GM12874 (cell line): ENCODE data around the gene SLCO6A1.
A peak's percentile ranks its signal among the peaks of the same experiment; 100 is the strongest.

ENCODE experiments used
- TF ChIP-seq, protein P1 (sequence below): IDR thresholded peaks from 2 replicates; pipeline ENCODE4 v1.5.1; 2011; ENCODE audit warnings: low read depth, mild to moderate bottlenecking, control low read depth, low read length, moderate library complexity; ENCODE audit not compliant: insufficient read depth

SLCO6A1 gene, protein sequence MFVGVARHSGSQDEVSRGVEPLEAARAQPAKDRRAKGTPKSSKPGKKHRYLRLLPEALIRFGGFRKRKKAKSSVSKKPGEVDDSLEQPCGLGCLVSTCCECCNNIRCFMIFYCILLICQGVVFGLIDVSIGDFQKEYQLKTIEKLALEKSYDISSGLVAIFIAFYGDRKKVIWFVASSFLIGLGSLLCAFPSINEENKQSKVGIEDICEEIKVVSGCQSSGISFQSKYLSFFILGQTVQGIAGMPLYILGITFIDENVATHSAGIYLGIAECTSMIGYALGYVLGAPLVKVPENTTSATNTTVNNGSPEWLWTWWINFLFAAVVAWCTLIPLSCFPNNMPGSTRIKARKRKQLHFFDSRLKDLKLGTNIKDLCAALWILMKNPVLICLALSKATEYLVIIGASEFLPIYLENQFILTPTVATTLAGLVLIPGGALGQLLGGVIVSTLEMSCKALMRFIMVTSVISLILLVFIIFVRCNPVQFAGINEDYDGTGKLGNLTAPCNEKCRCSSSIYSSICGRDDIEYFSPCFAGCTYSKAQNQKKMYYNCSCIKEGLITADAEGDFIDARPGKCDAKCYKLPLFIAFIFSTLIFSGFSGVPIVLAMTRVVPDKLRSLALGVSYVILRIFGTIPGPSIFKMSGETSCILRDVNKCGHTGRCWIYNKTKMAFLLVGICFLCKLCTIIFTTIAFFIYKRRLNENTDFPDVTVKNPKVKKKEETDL

DNA sequence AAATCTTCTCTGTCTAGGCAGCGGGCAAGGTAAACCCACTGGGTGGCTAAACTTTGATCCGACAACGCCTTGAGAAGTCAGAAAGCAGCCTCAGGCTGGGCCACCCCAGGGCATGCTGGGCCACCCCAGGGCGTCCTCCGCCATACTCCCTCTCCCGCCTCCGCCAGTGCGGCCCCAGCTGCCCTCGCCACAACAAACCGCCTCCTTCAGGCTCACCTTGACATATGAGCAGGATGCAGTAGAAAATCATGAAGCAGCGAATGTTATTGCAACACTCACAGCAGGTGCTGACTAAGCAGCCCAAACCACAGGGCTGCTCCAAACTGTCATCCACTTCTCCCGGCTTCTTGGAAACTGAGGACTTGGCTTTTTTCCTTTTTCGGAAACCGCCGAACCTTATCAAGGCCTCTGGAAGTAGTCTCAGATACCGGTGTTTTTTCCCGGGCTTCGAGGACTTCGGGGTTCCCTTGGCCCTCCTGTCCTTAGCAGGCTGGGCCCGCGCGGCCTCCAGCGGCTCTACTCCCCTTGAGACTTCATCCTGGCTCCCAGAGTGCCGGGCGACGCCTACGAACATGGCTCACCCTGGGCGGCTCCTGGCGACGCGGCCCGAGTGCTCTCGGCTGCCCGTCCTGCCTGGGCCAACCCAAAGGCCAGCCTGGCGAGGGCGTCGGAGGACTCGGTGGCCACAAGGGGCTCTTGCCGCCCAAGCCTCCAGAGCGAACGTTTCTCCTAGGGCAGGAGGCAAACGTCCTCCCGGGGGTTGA, at the start of gene SLCO6A1:
SLCO6A1 (minus strand) TSS at position 731 of the 764 bp plus-strand sequence; CDS start at position 574, 157 bp downstream.
- TF ChIP-seq, protein P1, sequence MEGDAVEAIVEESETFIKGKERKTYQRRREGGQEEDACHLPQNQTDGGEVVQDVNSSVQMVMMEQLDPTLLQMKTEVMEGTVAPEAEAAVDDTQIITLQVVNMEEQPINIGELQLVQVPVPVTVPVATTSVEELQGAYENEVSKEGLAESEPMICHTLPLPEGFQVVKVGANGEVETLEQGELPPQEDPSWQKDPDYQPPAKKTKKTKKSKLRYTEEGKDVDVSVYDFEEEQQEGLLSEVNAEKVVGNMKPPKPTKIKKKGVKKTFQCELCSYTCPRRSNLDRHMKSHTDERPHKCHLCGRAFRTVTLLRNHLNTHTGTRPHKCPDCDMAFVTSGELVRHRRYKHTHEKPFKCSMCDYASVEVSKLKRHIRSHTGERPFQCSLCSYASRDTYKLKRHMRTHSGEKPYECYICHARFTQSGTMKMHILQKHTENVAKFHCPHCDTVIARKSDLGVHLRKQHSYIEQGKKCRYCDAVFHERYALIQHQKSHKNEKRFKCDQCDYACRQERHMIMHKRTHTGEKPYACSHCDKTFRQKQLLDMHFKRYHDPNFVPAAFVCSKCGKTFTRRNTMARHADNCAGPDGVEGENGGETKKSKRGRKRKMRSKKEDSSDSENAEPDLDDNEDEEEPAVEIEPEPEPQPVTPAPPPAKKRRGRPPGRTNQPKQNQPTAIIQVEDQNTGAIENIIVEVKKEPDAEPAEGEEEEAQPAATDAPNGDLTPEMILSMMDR = no peak

DNA sequence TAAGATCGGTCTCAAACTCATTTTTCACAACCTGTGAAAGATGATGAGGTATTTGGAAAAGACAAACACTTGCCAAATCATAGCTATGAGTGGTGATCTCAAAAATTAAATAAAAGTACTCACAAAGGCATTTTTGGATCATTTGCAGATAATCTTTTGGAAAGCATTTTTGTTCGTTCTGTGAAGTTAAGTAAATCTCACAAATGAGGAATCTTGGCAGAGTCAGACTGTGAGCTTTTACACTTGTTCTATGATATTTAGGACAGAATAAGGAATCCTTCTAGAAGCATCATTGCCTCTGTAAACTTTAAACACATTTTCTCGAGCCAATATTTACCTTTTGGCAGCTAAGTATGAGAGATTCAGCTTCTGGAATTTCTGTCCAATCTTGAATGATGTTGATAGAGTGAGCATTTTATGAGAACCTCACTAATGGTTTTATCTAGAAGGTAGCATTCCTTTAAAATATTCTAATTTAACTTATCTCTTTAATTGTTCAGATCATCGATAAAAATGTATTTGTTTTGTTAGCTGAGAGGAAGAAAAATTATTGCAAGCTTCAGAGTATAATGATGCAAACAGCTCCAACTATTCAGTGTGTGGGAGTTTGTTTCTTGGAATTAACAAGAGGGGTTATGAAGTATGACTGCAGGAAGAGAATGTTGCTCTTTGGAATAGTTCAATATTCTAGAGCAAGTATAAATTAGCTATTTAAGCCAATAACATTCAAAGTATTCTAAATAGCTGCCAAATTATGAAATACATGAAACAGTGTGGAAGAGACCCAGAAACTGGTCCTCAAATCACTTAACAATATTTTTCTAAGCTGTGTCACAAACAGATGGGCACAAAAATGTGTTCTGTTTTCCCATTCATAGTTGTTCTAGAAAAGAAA, 48.6 kb upstream of the SLCO6A1 start:
- TF ChIP-seq, protein P1 = no peak

DNA sequence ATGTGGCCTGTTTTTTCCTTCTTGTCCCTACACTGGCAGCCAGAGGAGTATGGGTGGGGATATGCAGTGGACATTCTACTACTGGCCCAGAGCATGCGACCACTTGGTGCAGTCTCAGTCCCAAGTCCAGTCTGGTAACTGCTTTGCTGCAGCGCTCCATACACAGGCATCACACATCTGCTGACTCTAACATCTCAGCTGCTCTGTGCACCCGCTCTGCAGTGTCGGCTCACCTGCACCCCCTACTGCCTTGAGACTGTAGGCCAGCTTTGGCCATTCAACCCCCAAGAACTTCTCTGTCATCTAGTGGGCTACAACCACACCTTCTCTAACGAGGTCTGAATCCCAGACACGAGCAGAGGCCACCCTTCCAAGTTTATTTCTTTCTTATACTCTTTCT, 46.4 kb upstream of the SLCO6A1 start:
- TF ChIP-seq, protein P1 = peak; percentile 69

DNA sequence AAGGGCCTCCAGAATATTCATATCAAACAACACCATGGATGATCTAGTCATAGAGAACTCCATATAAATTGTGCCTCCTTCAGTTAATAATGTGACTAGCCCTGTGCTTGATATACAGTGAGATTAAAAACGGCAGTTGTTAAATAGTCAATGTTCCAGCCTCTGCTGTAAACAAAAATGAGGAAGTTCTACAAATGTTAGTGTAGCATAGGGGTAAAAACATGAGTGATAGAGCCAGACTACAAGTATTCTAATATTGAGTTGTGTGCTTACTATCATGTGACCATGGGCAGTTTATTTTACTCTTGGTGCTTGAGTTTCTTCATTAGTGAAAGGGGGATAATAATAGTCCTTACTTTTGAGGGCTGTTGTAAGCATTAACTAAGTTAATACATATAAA, 43.3 kb upstream of the SLCO6A1 start:
- TF ChIP-seq, protein P1 = no peak

DNA sequence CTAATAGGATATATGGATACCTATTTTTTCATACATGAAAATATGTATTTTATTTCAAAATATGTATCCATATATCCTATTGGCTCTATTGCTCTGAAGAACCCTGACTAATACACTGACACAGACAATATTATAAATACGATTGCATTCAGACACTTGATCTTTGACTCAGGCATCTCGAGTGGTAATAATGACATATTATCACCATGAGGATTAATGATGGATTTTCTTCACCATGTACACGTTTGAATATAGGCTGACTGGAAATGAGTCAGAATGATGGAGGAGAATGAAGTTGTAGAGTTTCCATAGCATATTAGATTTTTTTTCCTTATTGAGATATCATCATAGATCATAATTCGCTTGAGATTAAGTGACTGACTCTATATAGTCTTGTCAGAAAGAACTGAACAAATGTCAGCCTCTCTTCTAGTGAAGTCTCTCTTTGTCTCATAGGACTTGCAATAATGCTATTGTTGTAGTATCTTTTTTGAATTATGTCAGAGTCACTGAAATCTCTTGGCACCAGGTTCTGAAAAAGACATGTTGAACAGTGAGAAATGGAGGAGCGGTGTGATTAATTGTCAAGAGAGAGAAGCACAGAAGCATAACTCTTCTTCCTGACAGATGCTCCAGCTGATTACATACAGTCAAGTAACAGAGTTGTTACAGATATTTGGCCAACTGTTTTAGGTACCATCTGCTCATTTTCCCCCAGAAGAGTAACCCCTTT, 41.4 kb upstream of the SLCO6A1 start:
- TF ChIP-seq, protein P1 = no peak

DNA sequence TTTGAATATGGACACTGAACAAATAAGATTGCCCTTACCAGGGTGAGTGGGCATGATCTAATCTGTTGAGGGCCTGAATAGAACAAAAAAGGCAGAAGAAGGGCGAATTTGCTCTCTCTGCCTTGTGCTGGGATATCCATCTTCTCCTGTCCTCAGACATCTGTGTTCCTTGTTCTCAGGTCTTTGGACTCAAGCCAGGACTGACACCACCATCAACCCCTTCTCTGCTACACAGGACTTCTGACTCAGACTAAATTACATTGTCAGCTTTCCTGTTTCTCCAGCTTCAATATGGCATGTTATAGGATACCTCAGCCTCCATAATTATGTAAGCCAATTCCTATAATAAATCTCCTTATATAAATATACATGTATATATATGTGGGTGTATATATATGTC, 40.8 kb upstream of the SLCO6A1 start:
- TF ChIP-seq, protein P1 = no peak
